GM12891 (cell line): ENCODE data around the gene GABBR1.

Experiments used
- POLR2A ChIP-seq: IDR thresholded peaks from 2 replicates; pipeline ENCODE4 v1.6.1; 2011; ENCODE audit warnings: low read depth, low read length, control low read depth
- TAF1 ChIP-seq: IDR thresholded peaks from 2 replicates; pipeline ENCODE4 v1.6.1; 2011; ENCODE audit warnings: low read depth, low read length, control low read depth

DNA sequence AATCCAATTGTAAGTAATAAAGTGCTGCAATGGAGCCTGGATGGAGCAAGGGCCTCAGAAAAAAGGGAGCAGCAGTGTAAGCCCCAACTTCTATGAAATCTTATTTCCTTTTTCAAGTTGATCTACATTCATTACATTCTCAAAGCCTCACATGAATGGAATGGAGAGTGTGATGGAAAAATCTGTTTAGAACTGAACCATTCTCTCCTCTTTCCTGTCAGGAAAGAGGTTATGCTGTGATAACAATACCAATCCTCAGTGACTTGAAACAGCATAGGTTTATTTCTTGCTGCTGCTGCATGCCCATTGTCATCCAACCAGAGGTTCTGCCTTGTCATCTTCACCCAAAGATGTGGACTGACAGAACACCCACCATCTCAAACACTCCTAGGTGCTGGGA is 56.9 kb downstream of the GABBR1 start:
- TF ChIP-seq POLR2A, result no peak
- TF ChIP-seq TAF1, result no peak
